ENCODE data around the gene RBM7. TPM values are rescaled to one million over a fixed set of nuclear protein-coding genes. Genes with fewer than 3 reads are reported as not detected.
A peak's percentile ranks its signal among the peaks of the same experiment; 100 is the strongest.

The RBM7 gene
- total and polyA plus RNA-seq, 2 experiments from 2014 or later = 48.6 to 57.0 TPM

GRCh38 chr11:114426280-114426679, 25.8 kb downstream of the RBM7 start:
- DNase-seq = no peak
- WGBS, 2 experiments (ENCODE audit: low coverage in 1 of 2, low lambda C conversion rate in 2 of 2, missing lambda C conversion rate in 2 of 2) = 75 to 84% methylated on average over 4 of the region's 4 CpGs
- Histone ChIP-seq H3K27ac (no peak overlapping the region), H3K4me2 (ENCODE audit: unreplicated experiment) (no peak overlapping the region), H3F3A (ENCODE audit: insufficient read depth) (no peaks in the 10 kb centered on the region), H3K4me1 (ENCODE audit: insufficient read depth) (no peaks in the 10 kb centered on the region), H3K9me2 (ENCODE audit: insufficient read depth) (no peaks in the 10 kb centered on the region), H3K27me3 (replicated peaks; ENCODE audit: insufficient read depth) (no peaks in the 10 kb centered on the region), H3K9me3 (ENCODE audit: low read depth) (peaks cover 6% of the 10 kb centered on the region), H3K36me3 (ENCODE audit: low read depth) (no peaks in the 10 kb centered on the region), H2AFZ (no peak overlapping the region), H4K20me1 (ENCODE audit: insufficient read depth) (no peaks in the 10 kb centered on the region), H3K79me2 (ENCODE audit: insufficient read depth) (no peaks in the 10 kb centered on the region), H3K4me3 (no peak overlapping the region), H3K9ac (no peak overlapping the region)
- no peak for TF ChIP-seq EZH2 (IDR thresholded peaks at IDR 0.05; ENCODE audit: insufficient read depth, poor library complexity, severe bottlenecking)
- TF ChIP-seq EZH2phosphoT487 (IDR thresholded peaks at IDR 0.05; ENCODE audit: insufficient read depth, low read depth) = no peak
- in situ Hi-C loops (cut with MboI) = no loop called here

- no peak overlapping the region for H3K4me2 ChIP-seq (ENCODE audit: unreplicated experiment)
- H3K4me1 ChIP-seq (ENCODE audit: insufficient read depth) = no peaks in the 10 kb centered on the region
- TF ChIP-seq EZH2 (IDR thresholded peaks at IDR 0.05; ENCODE audit: insufficient read depth, poor library complexity, severe bottlenecking) (no peak), EZH2phosphoT487 (IDR thresholded peaks at IDR 0.05; ENCODE audit: insufficient read depth, low read depth) (no peak)
- no peaks in the 10 kb centered on the region for H3F3A ChIP-seq (ENCODE audit: insufficient read depth)
- no peaks in the 10 kb centered on the region for H3K9me3 ChIP-seq (ENCODE audit: low read depth)
- DNase-seq = no peak
- no peaks in the 10 kb centered on the region for H3K79me2 ChIP-seq (ENCODE audit: insufficient read depth)
- no peaks in the 10 kb centered on the region for H3K36me3 ChIP-seq (ENCODE audit: low read depth)
- H4K20me1 ChIP-seq (ENCODE audit: insufficient read depth) = no peaks in the 10 kb centered on the region
- no peaks in the 10 kb centered on the region for H3K27me3 ChIP-seq (replicated peaks; ENCODE audit: insufficient read depth)
- H2AFZ ChIP-seq = no peak overlapping the region
- no peak overlapping the region for H3K4me3 ChIP-seq
- H3K9ac ChIP-seq = no peak overlapping the region
- no peaks in the 10 kb centered on the region for H3K9me2 ChIP-seq (ENCODE audit: insufficient read depth)
- no peak overlapping the region for H3K27ac ChIP-seq
- in situ Hi-C loops (cut with MboI) = no loop called here
Measured at GRCh38 chr11:114430290-114430689, 29.8 kb downstream of the RBM7 start.

GRCh38 chr11:114432893-114433292, 32.4 kb downstream of the RBM7 start:
- Histone ChIP-seq H3K27ac (no peak overlapping the region), H3K36me3 (ENCODE audit: low read depth) (no peaks in the 10 kb centered on the region), H3K79me2 (ENCODE audit: insufficient read depth) (no peaks in the 10 kb centered on the region), H3K27me3 (replicated peaks; ENCODE audit: insufficient read depth) (no peaks in the 10 kb centered on the region), H4K20me1 (ENCODE audit: insufficient read depth) (no peaks in the 10 kb centered on the region), H3K4me3 (no peak overlapping the region), H3K4me1 (ENCODE audit: insufficient read depth) (no peaks in the 10 kb centered on the region), H3K9me2 (ENCODE audit: insufficient read depth) (no peaks in the 10 kb centered on the region), H3K9ac (no peak overlapping the region), H3F3A (ENCODE audit: insufficient read depth) (no peaks in the 10 kb centered on the region), H2AFZ (no peak overlapping the region), H3K9me3 (ENCODE audit: low read depth) (no peaks in the 10 kb centered on the region), H3K4me2 (ENCODE audit: unreplicated experiment) (no peak overlapping the region)
- in situ Hi-C loops (cut with MboI) = no loop called here
- DNase-seq = no peak
- TF ChIP-seq EZH2 (IDR thresholded peaks at IDR 0.05; ENCODE audit: insufficient read depth, poor library complexity, severe bottlenecking) (no peak), EZH2phosphoT487 (IDR thresholded peaks at IDR 0.05; ENCODE audit: insufficient read depth, low read depth) (no peak)
- 83 to 87% methylated on average over 3 of the region's 3 CpGs for WGBS, 2 experiments (ENCODE audit: low coverage in 1 of 2, low lambda C conversion rate in 2 of 2, missing lambda C conversion rate in 2 of 2)

GRCh38 chr11:114433376-114433775, 32.9 kb downstream of the RBM7 start:
- H3K4me1 ChIP-seq (ENCODE audit: insufficient read depth) = no peaks in the 10 kb centered on the region
- in situ Hi-C loops (cut with MboI) = no loop called here
- 90% methylated on average over 4 of the region's 4 CpGs for WGBS, 2 experiments (ENCODE audit: low coverage in 1 of 2, low lambda C conversion rate in 2 of 2, missing lambda C conversion rate in 2 of 2)

GRCh38 chr11:114438303-114438702, 37.8 kb downstream of the RBM7 start:
- peaks cover 4% of the 10 kb centered on the region; the same call in 1 of the 2 replicates for H4K20me1 ChIP-seq (ENCODE audit: insufficient read depth)
- H3K4me2 ChIP-seq (ENCODE audit: unreplicated experiment) = peak overlapping the region; percentile 70
- H3K9me3 ChIP-seq (ENCODE audit: low read depth) = no peaks in the 10 kb centered on the region
- in situ Hi-C loops (cut with MboI) = no loop called here
- peaks cover 10% of the 10 kb centered on the region; the same call in 1 of the 2 replicates for H3K36me3 ChIP-seq (ENCODE audit: low read depth)
- H3K27ac ChIP-seq = no peak overlapping the region
- H3K9me2 ChIP-seq (ENCODE audit: insufficient read depth) = no peaks in the 10 kb centered on the region
- H2AFZ ChIP-seq = peak overlapping the region; percentile 84
- WGBS, 2 experiments (ENCODE audit: low coverage in 1 of 2, low lambda C conversion rate in 2 of 2, missing lambda C conversion rate in 2 of 2) = 85 to 87% methylated on average over 6 of the region's 6 CpGs
- no peak for DNase-seq
- no peaks in the 10 kb centered on the region for H3K27me3 ChIP-seq (replicated peaks; ENCODE audit: insufficient read depth)
- H3K79me2 ChIP-seq (ENCODE audit: insufficient read depth) = peaks cover 47% of the 10 kb centered on the region
- no peak overlapping the region; the same call in 1 of the 2 replicates for H3K4me3 ChIP-seq
- H3F3A ChIP-seq (ENCODE audit: insufficient read depth) = peaks cover 10% of the 10 kb centered on the region
- no peak for TF ChIP-seq EZH2phosphoT487 (IDR thresholded peaks at IDR 0.05; ENCODE audit: insufficient read depth, low read depth)
- TF ChIP-seq EZH2 (IDR thresholded peaks at IDR 0.05; ENCODE audit: insufficient read depth, poor library complexity, severe bottlenecking) = no peak
- H3K4me1 ChIP-seq (ENCODE audit: insufficient read depth) = peaks cover 24% of the 10 kb centered on the region
- no peak overlapping the region for H3K9ac ChIP-seq

More at GRCh38 chr11:114433376-114433775, 32.9 kb downstream of the RBM7 start:
- H3F3A ChIP-seq (ENCODE audit: insufficient read depth) = no peaks in the 10 kb centered on the region
- no peak overlapping the region for H3K4me3 ChIP-seq
- H3K27ac ChIP-seq = no peak overlapping the region
- H3K9me2 ChIP-seq (ENCODE audit: insufficient read depth) = no peaks in the 10 kb centered on the region
- H3K79me2 ChIP-seq (ENCODE audit: insufficient read depth) = no peaks in the 10 kb centered on the region; the same call in 1 of the 2 replicates
- TF ChIP-seq EZH2phosphoT487 (IDR thresholded peaks at IDR 0.05; ENCODE audit: insufficient read depth, low read depth) (no peak), EZH2 (IDR thresholded peaks at IDR 0.05; ENCODE audit: insufficient read depth, poor library complexity, severe bottlenecking) (no peak)
- H4K20me1 ChIP-seq (ENCODE audit: insufficient read depth) = no peaks in the 10 kb centered on the region
- no peaks in the 10 kb centered on the region for H3K9me3 ChIP-seq (ENCODE audit: low read depth)
- no peak for DNase-seq
- H2AFZ ChIP-seq = no peak overlapping the region
- H3K9ac ChIP-seq = no peak overlapping the region
- no peak overlapping the region for H3K4me2 ChIP-seq (ENCODE audit: unreplicated experiment)
- no peaks in the 10 kb centered on the region for H3K27me3 ChIP-seq (replicated peaks; ENCODE audit: insufficient read depth)
- H3K36me3 ChIP-seq (ENCODE audit: low read depth) = no peaks in the 10 kb centered on the region

Measured in GM23248 (cell line).